Smooth muscle cell of the brain vasculature (primary cell): ENCODE data around the gene KCNJ18.
"Not testable (repeated sequence)": the region's sequence is repeated elsewhere in the genome, so short reads cannot be mapped to it uniquely, and the experiment has no call there.

Source experiments
- DNase-seq: peaks from one replicate; pipeline ENCODE4 v3.0.0-alpha.2; 2012; ENCODE audit warnings: low read depth, low spot score

The KCNJ18 gene

GRCh38 chr17:21684384-21684783 lies 7.9 kb upstream of the KCNJ18 start:
- DNase-seq = not testable (repeated sequence)

DNA sequence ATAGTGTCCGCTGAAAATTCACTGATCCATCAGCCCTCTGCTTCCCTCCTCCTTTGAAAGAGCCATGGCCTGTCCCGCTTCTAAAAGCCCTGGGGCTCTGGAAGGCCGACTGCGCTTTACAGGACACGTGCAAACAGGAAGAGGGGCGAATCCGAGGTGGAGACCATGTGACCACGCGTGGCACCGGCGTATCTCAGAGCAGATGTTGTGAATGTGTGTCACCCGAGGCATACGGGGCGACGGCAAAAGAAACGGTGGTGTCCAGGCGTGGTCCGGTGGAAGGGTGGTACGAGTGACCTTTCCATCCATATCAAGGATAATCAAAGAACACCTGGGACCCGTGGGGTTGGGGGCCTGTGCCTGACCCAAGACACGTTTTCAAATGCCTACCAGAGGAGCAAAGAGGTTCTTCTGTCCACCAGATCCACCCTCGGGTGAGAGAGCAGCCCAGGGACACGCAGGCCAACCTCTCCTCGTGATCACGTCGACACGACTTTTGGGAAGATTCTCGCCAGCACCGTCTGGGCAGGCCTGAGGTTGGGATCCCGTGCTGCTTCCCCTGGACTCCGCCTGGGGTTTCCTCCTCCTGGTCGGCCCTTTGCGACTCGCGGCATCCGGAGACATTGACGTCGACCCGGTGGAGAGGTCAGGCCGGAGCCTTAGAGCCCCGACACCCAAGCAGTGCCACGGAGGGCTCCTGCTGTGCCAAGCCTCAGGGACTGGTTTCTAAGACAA lies 7.1 kb upstream of the KCNJ18 start:
- DNase-seq = not testable (repeated sequence)

- DNase-seq = no peak
Observed at GRCh38 chr17:21686165-21687015, 5.9 kb upstream of the KCNJ18 start.

- no peak for DNase-seq
Observed at GRCh38 chr17:21687136-21687953, 5.0 kb upstream of the KCNJ18 start.

- DNase-seq = no peak
Observed at GRCh38 chr17:21688293-21688949, 3.9 kb upstream of the KCNJ18 start.

- peak; percentile 31 for DNase-seq
Observed at GRCh38 chr17:21689604-21690003, 2.7 kb upstream of the KCNJ18 start.

GRCh38 chr17:21690811-21691210 lies 1.5 kb upstream of the KCNJ18 start:
- DNase-seq = not testable (repeated sequence)

GRCh38 chr17:21691481-21691880 lies 842 bp upstream of the KCNJ18 start:
- DNase-seq = not testable (repeated sequence)

GRCh38 chr17:21692704-21693065 lies 362 bp downstream of the KCNJ18 start:
- not testable (repeated sequence) for DNase-seq

DNA sequence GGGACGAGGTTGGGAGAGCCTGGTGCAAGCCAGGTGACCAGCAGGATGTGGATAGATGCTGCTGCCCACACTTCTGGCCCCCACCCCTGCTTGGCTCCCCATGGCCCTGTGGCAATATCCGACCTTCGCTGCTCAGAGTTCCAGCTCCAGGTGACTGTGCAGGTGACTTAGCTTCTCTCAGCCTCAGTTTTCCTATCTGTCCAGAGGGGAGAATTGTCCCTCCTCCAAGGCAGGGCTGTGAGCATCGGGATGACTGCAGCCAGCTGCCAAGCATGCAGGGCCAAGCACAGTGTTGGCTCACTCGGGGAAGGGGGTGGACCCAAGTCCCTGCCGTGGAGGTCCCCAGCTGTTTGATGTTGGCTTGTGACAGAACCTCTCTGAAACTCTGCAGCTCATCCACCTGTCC lies 1.1 kb downstream of the KCNJ18 start:
- DNase-seq = not testable (repeated sequence)

DNA sequence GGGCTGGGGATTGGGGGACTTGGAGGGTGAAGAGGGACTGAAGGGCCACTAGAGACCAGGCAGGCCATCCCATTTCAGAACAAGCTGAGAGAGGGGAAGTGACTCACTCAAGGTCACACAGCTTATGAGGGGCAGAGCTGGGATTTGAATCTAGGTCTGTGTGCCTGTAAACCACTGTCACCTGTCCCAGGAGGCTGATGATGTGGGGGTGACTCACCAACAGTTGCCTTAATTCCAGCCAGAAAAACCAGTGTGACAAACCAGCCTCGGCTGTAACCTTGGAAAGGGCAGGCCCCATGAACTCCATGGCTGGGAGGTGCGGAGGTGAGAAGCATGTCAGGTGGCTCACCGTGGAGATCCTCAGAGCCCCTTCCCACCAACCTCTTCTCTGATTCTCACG lies 1.6 kb downstream of the KCNJ18 start:
- not testable (repeated sequence) for DNase-seq

- not testable (repeated sequence) for DNase-seq
Observed at GRCh38 chr17:21696227-21696626, 3.9 kb downstream of the KCNJ18 start.

- not testable (repeated sequence) for DNase-seq
Observed at GRCh38 chr17:21696842-21697507, 4.7 kb downstream of the KCNJ18 start.

DNA sequence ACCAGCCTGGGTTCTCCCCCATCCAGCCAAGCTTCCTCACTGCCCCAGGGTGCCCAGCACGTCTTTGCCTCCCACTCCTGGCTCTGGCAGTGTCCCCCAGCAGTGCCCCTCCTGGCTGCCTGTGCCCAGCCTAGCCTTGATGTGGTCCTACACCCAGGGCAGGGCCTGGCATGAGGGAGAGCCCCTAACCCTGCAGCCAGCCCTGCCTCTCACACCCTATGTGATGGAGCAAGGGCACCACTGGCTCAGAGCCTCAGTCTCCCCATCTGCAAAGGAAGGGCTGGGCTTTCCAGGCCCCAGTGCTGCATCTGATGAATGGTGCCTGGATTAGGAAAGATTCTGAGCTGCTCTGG lies 5.2 kb downstream of the KCNJ18 start:
- not testable (repeated sequence) for DNase-seq

GRCh38 chr17:21698437-21699075 lies 6.2 kb downstream of the KCNJ18 start:
- DNase-seq = not testable (repeated sequence)

GRCh38 chr17:21699124-21699523 lies 6.8 kb downstream of the KCNJ18 start:
- DNase-seq = not testable (repeated sequence)

- not testable (repeated sequence) for DNase-seq
Observed at GRCh38 chr17:21699573-21700236, 7.4 kb downstream of the KCNJ18 start.

DNA sequence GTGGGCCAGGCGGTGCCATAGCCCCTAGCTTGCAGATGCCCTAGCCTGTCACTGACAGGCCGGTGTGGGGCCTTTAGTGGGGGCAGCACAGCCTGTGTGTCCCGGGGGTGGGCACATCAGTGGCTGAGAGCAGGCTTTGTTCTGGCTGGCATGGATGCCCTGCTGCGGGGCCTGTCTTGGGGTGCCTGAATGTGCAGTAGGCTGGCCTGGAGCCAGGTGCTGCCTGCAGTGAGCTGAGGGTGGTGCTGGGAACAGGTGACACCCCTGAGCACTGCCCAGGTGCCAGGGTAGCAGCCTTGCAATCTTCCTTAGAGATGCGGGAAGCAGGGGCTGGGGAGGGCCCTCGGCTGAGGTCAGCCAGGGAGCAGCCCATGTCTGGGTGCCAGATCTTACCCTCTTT lies 8.8 kb downstream of the KCNJ18 start:
- DNase-seq = not testable (repeated sequence)

GRCh38 chr17:21702029-21702428 lies 9.7 kb downstream of the KCNJ18 start:
- not testable (repeated sequence) for DNase-seq

- DNase-seq = not testable (repeated sequence)
Observed at GRCh38 chr17:21702521-21702920, 10.2 kb downstream of the KCNJ18 start.
